ENCODE results near the gene ZNF813.

ZNF813 gene

GRCh38 chr19:53541971-53542370 lies 74.4 kb downstream of the ZNF813 start:
- no peak overlapping the region for H3K4me3 ChIP-seq (ENCODE audit: insufficient read depth, low read length, poor library complexity, severe bottlenecking)
- H3K79me2 ChIP-seq (ENCODE audit: insufficient read depth, low read length) = peaks cover 14% of the 10 kb centered on the region
- H3F3A ChIP-seq (ENCODE audit: insufficient read depth) = no peaks in the 10 kb centered on the region
- TF ChIP-seq EZH2phosphoT487 (conservative IDR thresholded peaks at IDR 0.05; ENCODE audit: low read length) (no peak), CTCF (IDR thresholded peaks at IDR 0.05; ENCODE audit: insufficient read depth, low read length, poor library complexity, severe bottlenecking) (no peak)
- no peak overlapping the region for H3K4me2 ChIP-seq (ENCODE audit: low read depth, low read length, poor library complexity, severe bottlenecking)
- no peak overlapping the region for H3K9ac ChIP-seq (ENCODE audit: low read length)
- no peaks in the 10 kb centered on the region for H3K9me3 ChIP-seq (ENCODE audit: insufficient read depth, low read length)
- no peaks in the 10 kb centered on the region for H3K9me2 ChIP-seq (replicated peaks; ENCODE audit: insufficient read depth, low read length)
- no peak overlapping the region for H3K27ac ChIP-seq (ENCODE audit: low read depth, low read length)
- no peaks in the 10 kb centered on the region for H3K27me3 ChIP-seq (ENCODE audit: low read length)
- H4K20me1 ChIP-seq (ENCODE audit: low read depth, low read length) = no peaks in the 10 kb centered on the region
- H3K36me3 ChIP-seq (ENCODE audit: low read length) = no peaks in the 10 kb centered on the region
- H2AFZ ChIP-seq (ENCODE audit: low read depth, low read length, severe bottlenecking) = no peak overlapping the region

GRCh38 chr19:53545271-53546065 lies 77.9 kb downstream of the ZNF813 start:
- no peaks in the 10 kb centered on the region for H3K36me3 ChIP-seq (ENCODE audit: low read length)
- H3K4me2 ChIP-seq (ENCODE audit: low read depth, low read length, poor library complexity, severe bottlenecking) = no peak overlapping the region
- H3F3A ChIP-seq (ENCODE audit: insufficient read depth) = no peaks in the 10 kb centered on the region
- TF ChIP-seq CTCF (IDR thresholded peaks at IDR 0.05; ENCODE audit: insufficient read depth, low read length, poor library complexity, severe bottlenecking) (no peak), EZH2phosphoT487 (conservative IDR thresholded peaks at IDR 0.05; ENCODE audit: low read length) (no peak)
- H3K9me2 ChIP-seq (replicated peaks; ENCODE audit: insufficient read depth, low read length) = no peaks in the 10 kb centered on the region
- no peak overlapping the region for H3K9ac ChIP-seq (ENCODE audit: low read length)
- no peaks in the 10 kb centered on the region for H3K9me3 ChIP-seq (ENCODE audit: insufficient read depth, low read length)
- H3K27ac ChIP-seq (ENCODE audit: low read depth, low read length) = no peak overlapping the region
- H2AFZ ChIP-seq (ENCODE audit: low read depth, low read length, severe bottlenecking) = no peak overlapping the region
- no peak overlapping the region for H3K4me3 ChIP-seq (ENCODE audit: insufficient read depth, low read length, poor library complexity, severe bottlenecking)
- no peaks in the 10 kb centered on the region for H3K27me3 ChIP-seq (ENCODE audit: low read length)
- H3K79me2 ChIP-seq (ENCODE audit: insufficient read depth, low read length) = peaks cover 34% of the 10 kb centered on the region
- H4K20me1 ChIP-seq (ENCODE audit: low read depth, low read length) = no peaks in the 10 kb centered on the region
